Mucosa of descending colon (tissue), 3 donors: ENCODE data around the gene NELFB. TPM values are rescaled to one million over a fixed set of nuclear protein-coding genes. Genes with fewer than 3 reads are reported as not detected.
A peak's percentile ranks its signal among the peaks of the same experiment; 100 is the strongest.

Experiments used
- ATAC-seq: fragments of 200-7000 bp; cut with Tn5 transposase; one replicate; pipeline ENCODE4 v1.9.1; 2020; ENCODE audit warnings: mild to moderate bottlenecking, moderate library complexity
- DNase-seq, 3 donors: peaks; one replicate each; pipeline ENCODE4 v3.0.0-alpha.2; 2020
- H3K36me3 ChIP-seq: fragments of 200-600 bp; one replicate; pipeline ENCODE4 v1.8.0; 2021; ENCODE audit warnings: low read depth, mild to moderate bottlenecking
- H3K4me1 ChIP-seq: fragments of 200-600 bp; one replicate; pipeline ENCODE4 v1.8.0; 2021; ENCODE audit warnings: low read depth, mild to moderate bottlenecking
- H3K4me3 ChIP-seq: fragments of 200-600 bp; one replicate; pipeline ENCODE4 v1.8.0; 2021; ENCODE audit warnings: mild to moderate bottlenecking
- H3K9me3 ChIP-seq: fragments of 200-600 bp; one replicate; pipeline ENCODE4 v1.8.0; 2021; ENCODE audit warnings: mild to moderate bottlenecking
- intact Hi-C, 2 donors: fragments of 100-400 bp; cut with DNase I in 1 of 2; cut with micrococcal nuclease in 1 of 2; formaldehyde crosslinking; loops; one replicate each; pipeline versions ENCODE4 v1.11.0 to v1.11.1; 2022; cut with DNase I, micrococcal nuclease
- total RNA-seq, 3 donors: library from RNA; stranded (reverse); fragmentation: NEBNext Ultra II Directional in 2 of 3; extraction: Animal tissue kit (Norgen Biotek cat#: 25700) in 2 of 3; gene quantifications; one replicate each; pipeline versions ENCODE4 v1.2.1 to v1.2.4, GENCODE V29; 2021 to 2023
- TF ChIP-seq, protein P1 (sequence below): fragments of 200-600 bp; IDR thresholded peaks from one replicate; pipeline ENCODE4 v1.8.0; 2022; ENCODE audit warnings: antibody characterized with exemption, mild to moderate bottlenecking
- donor health status: DM: no; HTN: no; CAD: no; lungs with moderate emphysema.
- donor health status: DM: no; HTN: no; CAD: no.
- donor health status: DM: no; HTN: yes; CAD: no.

The NELFB gene
- total RNA-seq, 3 donors from 2014 or later, result 52.9 to 66.2 (median 60.5) TPM

DNA sequence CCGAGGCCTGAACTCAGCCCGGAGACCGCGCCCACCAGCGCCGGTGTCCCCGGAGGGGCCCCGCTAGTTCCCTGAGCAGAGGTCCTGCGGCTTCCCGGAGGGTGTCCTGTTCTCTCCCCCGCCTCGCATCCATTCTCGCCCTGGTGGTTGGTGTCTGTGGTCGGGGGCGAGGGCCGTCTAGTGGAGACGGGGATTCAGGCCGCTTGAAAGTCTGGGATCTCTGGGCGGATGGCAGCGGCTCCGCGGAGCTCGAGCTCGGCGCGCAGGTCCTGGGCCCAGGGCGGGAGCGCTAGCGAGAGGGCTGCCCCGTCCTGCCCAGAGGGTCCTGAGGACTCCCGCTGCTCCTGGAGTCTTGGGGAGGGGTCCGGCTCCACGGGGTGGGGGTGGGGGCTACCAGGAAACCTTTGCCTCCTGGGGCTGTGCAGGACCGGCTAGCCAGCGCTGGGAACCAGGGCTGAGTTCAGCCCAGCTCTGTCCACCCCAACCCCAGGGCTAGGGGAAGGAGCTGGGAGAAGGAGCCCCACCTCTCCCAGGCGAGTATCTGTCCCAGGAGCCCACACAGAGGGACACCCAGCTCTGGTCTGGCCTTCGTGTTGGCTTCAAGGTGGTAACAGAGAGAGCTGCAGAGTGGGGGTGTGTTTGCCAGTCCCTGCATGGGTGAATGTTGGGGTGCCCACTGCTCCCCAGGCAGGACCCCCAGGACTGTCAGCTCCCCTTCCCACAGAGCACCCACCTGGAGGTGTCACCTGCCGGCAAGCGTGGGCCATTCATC is 26.4 kb downstream of the NELFB start:
- H3K9me3 ChIP-seq, result no peaks in the 10 kb centered on the region
- DNase-seq, result peak in 2 of 3 donors; percentile 33 to 56
- ATAC-seq, result no peak
- TF ChIP-seq, protein P1, sequence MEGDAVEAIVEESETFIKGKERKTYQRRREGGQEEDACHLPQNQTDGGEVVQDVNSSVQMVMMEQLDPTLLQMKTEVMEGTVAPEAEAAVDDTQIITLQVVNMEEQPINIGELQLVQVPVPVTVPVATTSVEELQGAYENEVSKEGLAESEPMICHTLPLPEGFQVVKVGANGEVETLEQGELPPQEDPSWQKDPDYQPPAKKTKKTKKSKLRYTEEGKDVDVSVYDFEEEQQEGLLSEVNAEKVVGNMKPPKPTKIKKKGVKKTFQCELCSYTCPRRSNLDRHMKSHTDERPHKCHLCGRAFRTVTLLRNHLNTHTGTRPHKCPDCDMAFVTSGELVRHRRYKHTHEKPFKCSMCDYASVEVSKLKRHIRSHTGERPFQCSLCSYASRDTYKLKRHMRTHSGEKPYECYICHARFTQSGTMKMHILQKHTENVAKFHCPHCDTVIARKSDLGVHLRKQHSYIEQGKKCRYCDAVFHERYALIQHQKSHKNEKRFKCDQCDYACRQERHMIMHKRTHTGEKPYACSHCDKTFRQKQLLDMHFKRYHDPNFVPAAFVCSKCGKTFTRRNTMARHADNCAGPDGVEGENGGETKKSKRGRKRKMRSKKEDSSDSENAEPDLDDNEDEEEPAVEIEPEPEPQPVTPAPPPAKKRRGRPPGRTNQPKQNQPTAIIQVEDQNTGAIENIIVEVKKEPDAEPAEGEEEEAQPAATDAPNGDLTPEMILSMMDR, result no peak
- no peak overlapping the region for H3K4me3 ChIP-seq
- H3K4me1 ChIP-seq, result peaks cover 12% of the 10 kb centered on the region
- intact Hi-C loops, result no loop called here
- peaks cover 3% of the 10 kb centered on the region for H3K36me3 ChIP-seq

DNA sequence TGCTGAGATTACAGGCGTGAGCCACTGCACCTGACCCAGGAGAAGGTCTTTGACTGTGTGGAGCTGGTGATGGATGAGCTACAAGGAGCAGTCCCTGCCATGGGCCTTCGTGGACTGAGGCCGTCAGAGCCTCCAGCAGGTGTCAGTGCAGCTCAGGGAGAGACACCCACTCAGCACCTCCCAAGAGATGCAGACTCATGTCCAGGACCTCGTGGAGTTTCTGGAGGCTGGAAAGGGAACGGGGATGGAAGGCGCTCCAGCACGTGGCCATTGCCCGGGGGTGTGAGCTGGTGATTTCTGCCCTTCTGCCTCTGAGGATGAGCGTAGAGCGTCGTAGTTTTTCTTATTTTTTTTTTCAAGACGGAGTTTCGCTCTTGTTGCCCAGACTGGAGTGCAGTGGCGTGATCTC is 31.9 kb downstream of the NELFB start:
- TF ChIP-seq, protein P1, result peak; percentile 33
- DNase-seq (peak; percentile 77 to 87 (median 83)), ATAC-seq (peak; percentile 99)
- intact Hi-C loops, result no loop called here
- Histone ChIP-seq H3K36me3 (no peaks in the 10 kb centered on the region), H3K4me1 (no peaks in the 10 kb centered on the region), H3K9me3 (no peaks in the 10 kb centered on the region), H3K4me3 (no peak overlapping the region)

DNA sequence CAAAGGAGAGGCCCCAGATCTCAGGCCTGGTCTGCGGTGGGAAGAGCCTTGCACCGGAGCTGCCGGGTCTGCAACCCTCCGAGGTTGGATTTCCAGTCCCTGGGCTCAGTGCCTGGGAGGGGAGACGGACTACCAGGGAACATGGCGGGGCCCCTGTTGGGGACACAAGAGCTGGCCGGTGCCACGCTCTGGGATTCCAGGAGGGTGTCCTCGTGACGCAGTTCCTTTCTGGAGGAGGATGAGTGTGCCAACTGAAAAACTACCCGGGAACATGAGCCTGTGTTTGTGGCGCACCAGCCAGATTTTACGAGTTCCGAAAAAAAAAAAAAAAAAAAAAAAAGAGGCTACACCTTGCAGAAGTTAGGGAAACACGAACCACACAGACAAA is 38.0 kb downstream of the NELFB start:
- H3K4me3 ChIP-seq, result no peak overlapping the region
- no peaks in the 10 kb centered on the region for H3K9me3 ChIP-seq
- no peaks in the 10 kb centered on the region for H3K36me3 ChIP-seq
- intact Hi-C loops, result loop anchor here in 1 of 2 donors (5.0 kb wide), 1 partner anchor 114 kb away; no protein-coding TSS in a partner anchor
- TF ChIP-seq, protein P1, result no peak
- no peak for ATAC-seq
- peaks cover 12% of the 10 kb centered on the region for H3K4me1 ChIP-seq
- DNase-seq, result peak; percentile 37 to 57 (median 52)

DNA sequence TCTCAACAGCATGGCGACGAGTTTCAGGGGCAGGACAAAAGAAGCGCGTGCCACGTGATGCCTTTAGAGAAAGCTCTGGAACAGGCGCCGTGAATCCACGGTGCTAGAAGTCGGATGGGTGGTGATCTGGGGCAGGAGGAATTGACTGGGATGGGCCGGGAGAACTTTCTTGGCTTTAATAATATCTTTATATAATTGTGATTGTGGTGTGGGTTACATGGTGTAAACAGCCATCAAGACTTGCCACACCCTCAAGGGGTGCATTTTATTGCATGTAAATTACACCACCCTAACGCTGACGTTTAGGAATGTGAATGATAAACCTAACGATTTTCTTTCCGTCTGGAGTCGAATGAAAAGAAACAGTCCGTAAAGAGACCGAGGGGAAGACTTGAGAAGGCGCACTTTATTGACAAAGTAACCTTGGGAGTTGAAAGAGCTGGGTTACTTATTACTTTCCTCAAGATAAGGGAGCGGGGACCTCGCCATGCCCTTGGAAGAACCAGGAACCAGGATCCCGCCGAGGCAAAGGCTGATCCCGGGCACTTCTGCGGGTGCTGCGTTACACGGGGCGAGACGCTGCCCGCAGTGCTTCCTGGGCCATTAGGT is 38.5 kb downstream of the NELFB start:
- TF ChIP-seq, protein P1, result no peak
- intact Hi-C loops, result loop anchor here in 1 of 2 donors (5.0 kb wide), 1 partner anchor 114 kb away; no protein-coding TSS in a partner anchor
- DNase-seq (peak; percentile 88 to 90 (median 88)), ATAC-seq (peak; percentile 64)
- no peaks in the 10 kb centered on the region for H3K36me3 ChIP-seq
- no peaks in the 10 kb centered on the region for H3K9me3 ChIP-seq
- H3K4me3 ChIP-seq, result no peak overlapping the region
- H3K4me1 ChIP-seq, result peaks cover 16% of the 10 kb centered on the region

DNA sequence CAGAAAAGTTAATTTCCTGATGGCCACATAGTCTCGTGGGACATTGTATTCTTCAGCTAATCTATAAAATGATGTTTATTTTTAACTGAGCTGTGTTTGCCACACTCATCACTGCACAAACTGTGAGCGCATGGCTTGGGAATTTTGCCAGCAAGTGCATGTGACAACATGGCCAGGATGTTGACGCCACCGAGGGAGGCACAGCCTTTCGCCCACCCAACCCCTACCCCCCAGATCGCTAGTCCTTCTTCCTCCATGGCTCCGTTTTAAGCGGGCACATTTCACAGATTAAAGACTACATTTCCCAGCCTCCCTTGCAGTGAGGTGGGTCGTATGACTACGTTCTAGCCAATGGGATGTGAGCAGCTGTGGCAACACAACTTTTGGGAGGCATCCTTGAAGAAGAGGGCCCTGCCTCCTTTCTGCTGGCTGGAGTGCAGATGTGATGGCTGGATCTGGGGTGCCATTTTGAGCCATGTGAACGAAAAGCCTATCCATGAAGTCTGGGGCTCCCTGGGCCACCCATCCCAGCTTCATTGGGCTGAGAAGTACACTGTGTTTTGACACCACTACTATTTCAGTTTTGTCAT is 39.1 kb downstream of the NELFB start:
- H3K4me3 ChIP-seq, result no peak overlapping the region
- peak in 2 of 3 donors; percentile 71 to 85 for DNase-seq
- intact Hi-C loops, result loop anchor here in 1 of 2 donors (5.0 kb wide), 1 partner anchor 113 kb away; no protein-coding TSS in a partner anchor

More for the DNA sequence above, 39.1 kb downstream of the NELFB start:
- no peaks in the 10 kb centered on the region for H3K9me3 ChIP-seq
- H3K4me1 ChIP-seq, result peaks cover 16% of the 10 kb centered on the region
- TF ChIP-seq, protein P1, result no peak
- H3K36me3 ChIP-seq, result no peaks in the 10 kb centered on the region
- ATAC-seq, result peak; percentile 42
